Fibroblast of villous mesenchyme (primary cell): ENCODE measurements around the gene NFKBIZ. TPM values are rescaled to one million over a fixed set of nuclear protein-coding genes. Genes with fewer than 3 reads are reported as not detected.

Source experiments
- DNase-seq: peaks from one replicate; pipeline ENCODE4 v3.0.0-alpha.2; 2010; ENCODE audit warnings: low read depth
- H3K4me3 ChIP-seq: 2 replicates; pipeline ENCODE4 v1.5.1; 2011; ENCODE audit warnings: low read depth, mild to moderate bottlenecking, low read length
- total RNA-seq: library from RNA; depleted of rRNA; stranded (reverse); fragments of >200 nt; gene quantifications from 2 replicates; pipeline ENCODE4 v1.2.3, GENCODE V29; 2012
- TF ChIP-seq, protein P1 (sequence below): IDR thresholded peaks from 2 replicates; pipeline ENCODE4 v1.5.1; 2012; ENCODE audit warnings: low read depth, mild to moderate bottlenecking, low read length; ENCODE audit not compliant: insufficient read depth

Gene NFKBIZ
- total RNA-seq, 1 donor = 108 TPM

DNA sequence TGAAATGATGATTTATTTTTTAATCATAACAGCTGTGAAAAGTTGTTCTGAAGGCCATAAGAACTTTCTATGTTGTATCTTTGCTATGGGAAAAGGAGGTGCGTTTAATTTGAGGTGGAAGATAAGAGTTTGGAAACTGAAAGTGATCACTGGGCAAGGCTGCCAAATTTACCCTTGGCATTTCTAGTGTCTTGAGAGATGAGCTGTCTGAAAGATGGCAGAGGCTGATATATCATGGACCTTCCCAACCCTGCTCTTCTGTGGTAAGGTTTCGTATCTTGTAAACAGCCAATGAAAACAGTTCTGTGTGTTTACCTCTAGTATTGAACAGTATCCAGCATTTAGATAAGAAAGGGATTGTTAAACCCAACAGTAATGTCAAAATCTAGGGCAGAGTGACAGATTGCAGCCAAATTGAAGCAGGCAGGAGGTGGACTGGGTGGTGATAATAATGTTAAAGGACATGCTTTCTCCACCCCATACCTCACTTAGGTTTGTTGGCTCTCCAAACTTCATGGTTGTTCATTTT is 15.8 kb upstream of the NFKBIZ start:
- H3K4me3 ChIP-seq = no peak overlapping the region
- no peak for DNase-seq
- TF ChIP-seq, protein P1, sequence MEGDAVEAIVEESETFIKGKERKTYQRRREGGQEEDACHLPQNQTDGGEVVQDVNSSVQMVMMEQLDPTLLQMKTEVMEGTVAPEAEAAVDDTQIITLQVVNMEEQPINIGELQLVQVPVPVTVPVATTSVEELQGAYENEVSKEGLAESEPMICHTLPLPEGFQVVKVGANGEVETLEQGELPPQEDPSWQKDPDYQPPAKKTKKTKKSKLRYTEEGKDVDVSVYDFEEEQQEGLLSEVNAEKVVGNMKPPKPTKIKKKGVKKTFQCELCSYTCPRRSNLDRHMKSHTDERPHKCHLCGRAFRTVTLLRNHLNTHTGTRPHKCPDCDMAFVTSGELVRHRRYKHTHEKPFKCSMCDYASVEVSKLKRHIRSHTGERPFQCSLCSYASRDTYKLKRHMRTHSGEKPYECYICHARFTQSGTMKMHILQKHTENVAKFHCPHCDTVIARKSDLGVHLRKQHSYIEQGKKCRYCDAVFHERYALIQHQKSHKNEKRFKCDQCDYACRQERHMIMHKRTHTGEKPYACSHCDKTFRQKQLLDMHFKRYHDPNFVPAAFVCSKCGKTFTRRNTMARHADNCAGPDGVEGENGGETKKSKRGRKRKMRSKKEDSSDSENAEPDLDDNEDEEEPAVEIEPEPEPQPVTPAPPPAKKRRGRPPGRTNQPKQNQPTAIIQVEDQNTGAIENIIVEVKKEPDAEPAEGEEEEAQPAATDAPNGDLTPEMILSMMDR = no peak

DNA sequence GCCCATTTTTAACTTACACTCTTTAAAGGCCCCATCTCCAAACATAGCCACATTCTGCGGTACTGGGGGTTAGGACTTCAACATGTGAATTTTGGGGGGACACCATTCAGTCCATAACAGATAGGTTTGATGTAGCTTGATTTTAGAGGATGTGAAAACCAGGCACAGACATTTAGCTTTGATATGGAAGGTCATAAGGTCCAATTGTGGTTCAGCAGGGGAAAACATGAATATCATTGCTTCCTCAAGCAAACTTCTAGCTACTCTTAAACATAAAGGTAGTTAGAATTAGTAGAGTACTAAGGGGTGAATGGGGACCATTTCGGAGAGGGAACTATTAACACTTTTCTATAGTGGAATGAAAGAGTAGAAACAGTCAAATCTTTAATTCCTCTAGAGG is 13.6 kb upstream of the NFKBIZ start:
- no peak overlapping the region for H3K4me3 ChIP-seq
- TF ChIP-seq, protein P1 = no peak
- DNase-seq = no peak

DNA sequence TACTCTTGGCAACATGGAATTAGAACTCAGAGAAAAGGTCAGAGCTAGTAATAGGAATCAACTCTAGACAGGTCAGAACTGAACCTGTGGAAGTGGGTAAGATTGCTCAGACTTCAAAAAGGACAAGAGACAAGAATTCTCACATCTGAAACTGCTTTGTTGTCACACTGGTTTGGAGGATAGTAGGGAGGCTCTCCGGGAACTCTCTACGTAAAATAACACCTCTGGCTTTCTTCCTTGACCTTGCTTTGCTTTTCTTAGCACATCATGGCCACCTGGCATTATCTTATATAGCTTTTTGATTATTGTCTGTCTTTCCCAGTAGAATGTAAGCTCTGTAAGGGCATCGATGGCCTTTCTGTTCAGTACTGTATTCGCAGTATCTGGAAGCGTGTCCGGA is 13.2 kb upstream of the NFKBIZ start:
- TF ChIP-seq, protein P1 = no peak
- H3K4me3 ChIP-seq = no peak overlapping the region
- DNase-seq = no peak

DNA sequence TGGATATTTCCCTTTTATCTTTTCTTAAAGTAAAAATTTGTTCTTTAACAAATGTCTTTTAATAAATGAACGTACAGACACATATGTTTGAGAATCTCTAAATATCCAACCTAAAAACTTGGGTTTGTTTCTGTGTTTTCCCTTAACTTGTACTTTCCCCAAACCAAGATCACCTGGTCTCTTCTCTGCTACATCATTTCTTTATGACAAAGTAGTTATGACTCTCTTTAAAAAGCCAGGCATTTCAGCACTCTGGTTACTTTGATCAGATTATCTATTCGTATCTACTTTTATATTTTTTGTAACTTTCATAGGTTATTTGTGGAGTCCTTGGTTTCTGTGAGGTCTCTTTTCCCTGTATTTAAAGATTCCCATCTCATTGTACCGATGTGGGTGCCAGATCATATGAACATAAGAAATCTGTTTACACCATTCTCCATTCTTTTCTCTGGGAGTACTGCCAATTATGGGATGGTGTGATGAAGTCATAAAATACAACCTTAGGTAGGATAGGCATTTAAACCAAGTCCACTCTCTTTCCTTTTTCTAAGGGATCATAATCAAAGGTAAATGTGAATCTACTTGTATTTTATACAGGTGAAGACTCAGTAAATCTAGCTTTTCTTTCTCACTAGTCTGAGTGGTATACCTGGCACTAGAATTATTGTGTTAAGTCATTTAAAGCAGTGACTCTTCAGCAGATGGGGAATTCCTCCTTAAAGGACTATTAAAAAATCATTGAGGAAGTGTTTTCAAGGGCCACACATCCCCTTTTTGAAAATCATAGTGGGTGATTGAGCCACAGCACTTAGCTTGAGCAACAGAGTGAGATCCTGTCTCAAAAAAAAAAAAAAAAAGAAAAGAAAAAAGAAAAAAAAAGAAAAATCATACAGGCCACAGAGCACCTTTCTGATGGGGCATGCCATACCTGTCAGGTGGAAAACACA is 12.4 kb upstream of the NFKBIZ start:
- peak; percentile 81 for DNase-seq
- no peak overlapping the region for H3K4me3 ChIP-seq
- TF ChIP-seq, protein P1 = no peak

DNA sequence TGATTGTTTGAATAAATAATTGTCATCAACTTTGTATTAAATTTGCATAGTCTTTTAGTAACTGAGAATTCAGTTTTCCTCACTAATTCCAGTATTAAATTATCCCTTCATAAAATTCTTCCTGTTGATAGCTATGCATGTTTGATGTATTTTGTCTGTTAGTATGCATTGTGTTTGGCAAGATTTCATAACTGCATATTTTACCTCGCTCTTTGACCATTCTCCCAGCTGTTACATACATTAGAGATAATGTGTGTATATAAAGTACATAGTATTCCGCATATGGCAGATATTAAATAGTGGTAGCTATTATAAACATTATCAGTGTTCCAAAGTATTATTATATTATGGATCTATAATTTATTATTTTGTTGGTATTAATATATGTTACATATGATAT is 10.6 kb upstream of the NFKBIZ start:
- TF ChIP-seq, protein P1 = no peak
- DNase-seq = peak; percentile 46
- H3K4me3 ChIP-seq = no peak overlapping the region

DNA sequence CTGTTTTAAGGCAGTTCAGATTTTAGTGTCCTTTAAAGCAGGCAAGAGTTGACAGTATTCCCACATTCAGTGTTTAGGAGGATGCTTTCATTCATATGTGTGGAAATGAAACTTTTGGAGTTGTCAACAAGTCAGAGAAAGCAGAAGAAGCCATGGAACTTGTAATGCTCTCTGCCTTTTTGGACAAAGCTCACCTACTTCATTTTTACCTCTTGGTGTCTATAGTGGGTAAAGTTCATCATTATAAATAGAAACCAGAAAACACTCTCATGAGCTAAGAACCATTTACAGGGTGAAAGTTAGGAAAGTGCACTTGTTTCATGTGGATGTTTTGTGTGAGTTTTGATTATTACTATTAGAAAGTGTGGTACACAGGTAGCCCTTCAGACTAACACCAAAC is 9.2 kb upstream of the NFKBIZ start:
- TF ChIP-seq, protein P1 = no peak
- no peak for DNase-seq

More for the DNA sequence above, 9.2 kb upstream of the NFKBIZ start:
- no peak overlapping the region for H3K4me3 ChIP-seq
